Measurements from ENCODE around the gene TMEM244. TPM values are rescaled to one million over a fixed set of nuclear protein-coding genes. Genes with fewer than 3 reads are reported as not detected.

TMEM244 gene
- total RNA-seq, 3 donors from 2014 or later, result not detected

- Histone ChIP-seq H3K36me3 (no peaks in the 10 kb centered on the region), H3K27ac (no peak overlapping the region), H3K27me3 (no peaks in the 10 kb centered on the region), H3K4me3 (no peak overlapping the region), H3K9me3 (no peaks in the 10 kb centered on the region), H3K4me1 (no peaks in the 10 kb centered on the region)
- no peak for DNase-seq (ENCODE audit: low spot score in 2 of 2)
- TF ChIP-seq POLR2A (IDR thresholded peaks at IDR 0.05) (no peak), POLR2AphosphoS5 (IDR thresholded peaks at IDR 0.05) (no peak), CTCF (IDR thresholded peaks at IDR 0.05) (no peak)
- intact Hi-C loops (cut with DNase I; ENCODE audit: low total_unique reads), result loop anchor here (5.0 kb wide), 1 partner anchor 353 kb away; no protein-coding TSS in a partner anchor
Observed at GRCh38 chr6:129789974-129790373, 71.1 kb downstream of the TMEM244 start.

GRCh38 chr6:129787816-129788215 is 73.3 kb downstream of the TMEM244 start:
- intact Hi-C loops (cut with DNase I; ENCODE audit: low total_unique reads), result loop anchor here (5.0 kb wide), 1 partner anchor 351 kb away; no protein-coding TSS in a partner anchor
- Histone ChIP-seq H3K9me3 (no peaks in the 10 kb centered on the region), H3K27me3 (no peaks in the 10 kb centered on the region), H3K36me3 (no peaks in the 10 kb centered on the region), H3K27ac (no peak overlapping the region), H3K4me3 (no peak overlapping the region), H3K4me1 (no peaks in the 10 kb centered on the region)
- DNase-seq (ENCODE audit: low spot score in 2 of 2), result no peak
- TF ChIP-seq POLR2A (IDR thresholded peaks at IDR 0.05) (no peak), POLR2AphosphoS5 (IDR thresholded peaks at IDR 0.05) (no peak), CTCF (IDR thresholded peaks at IDR 0.05) (no peak)

- H3K27ac ChIP-seq, result no peak overlapping the region
- no peaks in the 10 kb centered on the region for H3K4me1 ChIP-seq
- H3K36me3 ChIP-seq, result no peaks in the 10 kb centered on the region
- no peaks in the 10 kb centered on the region for H3K27me3 ChIP-seq
- H3K9me3 ChIP-seq, result no peaks in the 10 kb centered on the region
- DNase-seq (ENCODE audit: low spot score in 2 of 2), result no peak
- TF ChIP-seq POLR2AphosphoS5 (IDR thresholded peaks at IDR 0.05) (no peak), POLR2A (IDR thresholded peaks at IDR 0.05) (no peak), CTCF (IDR thresholded peaks at IDR 0.05) (no peak)
- intact Hi-C loops (cut with DNase I; ENCODE audit: low total_unique reads), result loop anchor here (5.0 kb wide), 1 partner anchor 349 kb away; no protein-coding TSS in a partner anchor
- no peak overlapping the region for H3K4me3 ChIP-seq
Observed at GRCh38 chr6:129786548-129786947, 74.6 kb downstream of the TMEM244 start.

GRCh38 chr6:129785756-129786135 is 75.4 kb downstream of the TMEM244 start:
- Histone ChIP-seq H3K27me3 (no peaks in the 10 kb centered on the region), H3K4me3 (no peak overlapping the region), H3K27ac (no peak overlapping the region), H3K9me3 (no peaks in the 10 kb centered on the region), H3K36me3 (no peaks in the 10 kb centered on the region), H3K4me1 (no peaks in the 10 kb centered on the region)
- no peak for DNase-seq (ENCODE audit: low spot score in 2 of 2)
- intact Hi-C loops (cut with DNase I; ENCODE audit: low total_unique reads), result loop anchor here (5.0 kb wide), 1 partner anchor 348 kb away; no protein-coding TSS in a partner anchor
- TF ChIP-seq CTCF (IDR thresholded peaks at IDR 0.05), result no peak
- TF ChIP-seq POLR2AphosphoS5 (IDR thresholded peaks at IDR 0.05), result no peak
- no peak for TF ChIP-seq POLR2A (IDR thresholded peaks at IDR 0.05)

GRCh38 chr6:129785047-129785755 is 75.9 kb downstream of the TMEM244 start:
- TF ChIP-seq POLR2AphosphoS5 (IDR thresholded peaks at IDR 0.05), result no peak
- no peak for TF ChIP-seq POLR2A (IDR thresholded peaks at IDR 0.05)
- TF ChIP-seq CTCF (IDR thresholded peaks at IDR 0.05), result no peak
- H3K4me3 ChIP-seq, result no peak overlapping the region
- H3K27me3 ChIP-seq, result no peaks in the 10 kb centered on the region
- no peaks in the 10 kb centered on the region for H3K36me3 ChIP-seq
- no peaks in the 10 kb centered on the region for H3K9me3 ChIP-seq
- no peak overlapping the region for H3K27ac ChIP-seq
- intact Hi-C loops (cut with DNase I; ENCODE audit: low total_unique reads), result loop anchor here (5.0 kb wide), 1 partner anchor 348 kb away; no protein-coding TSS in a partner anchor
- no peaks in the 10 kb centered on the region for H3K4me1 ChIP-seq
- DNase-seq (ENCODE audit: low spot score in 2 of 2), result no peak

Measured in breast epithelium (tissue), 4 donors.